Islet of Langerhans (tissue), 1 donor: ENCODE data around the gene SLC2A4.

Source experiments
- FAIRE-seq: peaks from one replicate; lab custom pipeline; 2011; peaks lifted over from hg19 to GRCh38; lab: Jason Lieb, UNC

SLC2A4 gene

DNA sequence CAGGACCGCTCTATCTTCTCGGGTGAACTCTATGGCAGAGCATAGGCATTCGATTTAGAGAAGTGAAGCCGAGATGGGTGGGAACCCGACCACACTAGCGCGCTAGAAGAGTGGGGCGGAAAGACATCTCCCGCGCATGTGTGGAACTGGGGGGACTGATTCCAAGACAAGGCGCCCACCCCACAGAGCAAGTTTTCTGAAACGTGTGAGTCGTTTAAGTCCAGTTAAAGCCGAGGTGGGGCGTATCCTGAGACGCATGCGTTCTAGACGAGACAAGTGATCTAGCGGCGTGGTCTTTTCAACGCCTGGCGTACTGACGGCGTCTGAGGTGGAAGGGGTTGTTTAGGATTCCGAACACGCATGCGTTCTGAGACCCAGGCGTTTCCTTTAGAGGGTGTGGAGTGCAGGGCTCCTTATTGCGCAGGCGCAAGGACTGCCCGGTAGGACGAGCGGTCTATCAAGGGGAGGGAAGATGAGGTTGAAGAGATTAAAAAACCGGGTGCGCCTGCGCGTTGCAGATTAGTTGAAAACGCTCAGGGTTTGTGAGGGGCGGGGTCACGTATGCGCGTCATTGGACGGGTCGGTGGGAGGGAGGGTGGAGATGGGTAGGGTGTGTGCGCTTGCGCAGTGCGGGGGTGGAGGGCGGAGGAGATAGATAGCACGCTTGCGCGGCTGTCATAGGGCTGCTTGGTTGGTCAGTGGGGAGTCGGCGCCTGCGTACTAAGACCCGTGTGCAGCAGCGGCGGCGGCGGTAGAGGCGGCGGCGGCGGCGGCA is 25.6 kb downstream of the SLC2A4 start, which contains the start of gene EIF5A:
Gene EIF5A (plus strand): TSS at position 718 of the 775 bp plus-strand sequence. CDS start 2,008 bp downstream, outside the sequence.
- FAIRE-seq: peak; percentile 89

DNA sequence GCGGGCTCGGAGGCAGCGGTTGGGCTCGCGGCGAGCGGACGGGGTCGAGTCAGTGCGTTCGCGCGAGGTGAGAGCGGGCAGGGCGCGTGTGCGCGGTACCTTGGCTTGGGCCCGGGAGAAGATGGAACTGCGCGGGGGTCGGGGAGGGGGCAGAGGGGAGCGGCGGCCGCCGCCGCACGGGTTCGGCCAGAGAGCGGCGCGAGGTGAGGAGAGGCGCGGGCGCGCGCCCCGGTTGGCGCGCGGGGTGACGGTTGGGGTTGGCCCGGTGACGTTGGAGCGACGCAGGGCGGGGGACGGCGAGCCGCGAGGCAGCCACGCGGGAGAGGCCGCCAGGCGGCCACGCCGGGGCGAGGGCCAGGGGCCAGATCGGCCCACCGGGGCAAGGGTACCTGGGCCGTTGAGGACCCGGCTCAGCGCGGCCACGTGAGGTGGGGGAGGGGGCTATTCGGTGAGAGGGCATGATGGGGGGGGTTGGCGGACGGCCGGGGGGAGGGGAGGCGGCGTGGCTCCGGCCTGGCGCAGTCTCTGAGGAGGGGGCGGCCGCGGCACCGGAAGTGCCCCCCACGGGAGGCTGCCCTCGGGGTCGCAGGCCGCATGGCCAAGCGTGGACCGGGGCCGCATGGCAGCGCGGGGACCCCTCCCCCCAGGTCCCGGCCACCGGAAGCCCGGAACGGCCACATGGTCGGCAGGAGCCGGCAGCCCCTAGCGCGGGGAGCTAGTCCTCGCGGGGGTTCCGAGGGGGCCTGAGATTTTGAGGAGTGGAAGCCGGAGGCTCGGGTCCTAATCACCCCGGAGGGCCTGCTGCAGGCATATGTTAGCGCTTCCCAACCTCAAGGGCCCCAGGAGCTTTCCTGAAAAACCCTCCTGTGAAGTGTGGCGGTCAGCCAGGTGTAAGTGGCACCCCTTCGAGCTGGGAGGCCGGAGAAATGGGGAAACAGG is 26.4 kb downstream of the SLC2A4 start:
- FAIRE-seq: no peak

DNA sequence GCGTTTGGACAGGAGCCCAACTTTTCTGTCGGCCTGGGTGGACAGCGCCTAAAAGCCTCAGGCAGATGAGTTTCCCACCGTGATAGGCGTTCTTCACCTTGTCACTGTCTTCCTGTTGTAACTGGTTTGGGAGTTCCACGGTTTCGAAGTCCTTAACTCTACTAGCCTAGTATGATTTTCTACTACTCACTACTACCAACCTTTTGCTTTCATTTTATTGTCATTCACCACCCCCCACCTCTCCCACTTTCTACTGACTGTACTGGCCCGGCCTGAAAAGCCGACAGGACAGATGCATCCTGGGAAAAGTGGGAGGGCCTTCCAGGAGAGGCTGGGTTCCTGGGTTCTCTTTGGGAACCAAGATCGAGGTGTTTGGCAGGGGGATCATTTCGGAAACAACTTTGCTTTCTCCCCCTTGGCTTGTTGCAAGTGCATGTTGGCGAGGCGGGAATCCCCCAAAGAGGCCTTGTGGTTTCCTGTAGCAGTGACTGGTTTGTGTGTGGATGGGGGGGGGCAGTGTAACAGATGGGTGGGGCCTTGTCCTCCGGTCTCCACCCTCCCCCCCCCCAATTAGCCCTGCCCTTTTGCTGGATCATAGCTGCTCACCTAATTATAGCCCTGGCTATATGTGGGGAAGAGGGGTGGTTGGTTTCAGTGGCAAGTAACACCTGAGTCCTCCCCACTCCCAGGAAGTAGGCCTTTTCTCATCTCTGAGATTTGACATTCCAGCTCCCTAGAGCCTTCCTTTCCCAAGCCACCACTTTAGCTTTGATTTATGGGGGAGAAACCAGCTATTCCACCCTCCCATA is 27.3 kb downstream of the SLC2A4 start:
- no peak for FAIRE-seq

DNA sequence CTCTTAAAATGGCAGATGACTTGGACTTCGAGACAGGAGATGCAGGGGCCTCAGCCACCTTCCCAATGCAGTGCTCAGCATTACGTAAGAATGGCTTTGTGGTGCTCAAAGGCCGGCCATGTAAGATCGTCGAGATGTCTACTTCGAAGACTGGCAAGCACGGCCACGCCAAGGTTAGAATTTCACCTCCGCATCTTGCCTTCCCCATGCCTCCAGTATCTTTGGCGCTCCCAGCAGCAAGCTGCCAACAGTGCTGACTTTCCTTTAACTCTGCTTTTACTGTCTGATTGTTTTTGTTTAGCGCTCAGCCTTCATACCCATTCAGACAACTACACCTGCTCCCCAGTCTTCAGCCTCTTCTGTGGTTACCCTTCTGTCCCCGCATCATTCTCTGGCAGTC is 28.1 kb downstream of the SLC2A4 start:
- FAIRE-seq: no peak

DNA sequence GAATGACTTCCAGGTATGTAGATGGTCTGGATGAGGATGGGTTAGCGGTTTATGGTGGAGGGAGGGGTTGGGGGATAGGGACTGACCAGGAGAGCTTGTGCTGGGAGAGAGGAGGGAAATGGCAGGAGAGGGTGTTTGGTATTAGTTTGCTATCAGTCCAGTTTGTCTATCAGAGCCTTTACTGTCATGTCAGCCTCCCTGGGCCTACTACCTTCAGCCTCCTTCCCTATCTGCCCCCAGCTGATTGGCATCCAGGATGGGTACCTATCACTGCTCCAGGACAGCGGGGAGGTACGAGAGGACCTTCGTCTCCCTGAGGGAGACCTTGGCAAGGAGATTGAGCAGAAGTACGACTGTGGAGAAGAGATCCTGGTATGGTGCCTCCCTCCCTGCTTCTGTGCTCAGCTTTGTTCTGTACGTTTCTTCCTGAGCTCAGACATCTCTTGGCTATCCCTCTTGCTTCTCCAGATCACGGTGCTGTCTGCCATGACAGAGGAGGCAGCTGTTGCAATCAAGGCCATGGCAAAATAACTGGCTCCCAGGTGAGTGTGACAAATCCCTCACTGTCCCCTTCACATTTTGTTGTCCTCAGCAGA is 29.7 kb downstream of the SLC2A4 start:
- no peak for FAIRE-seq

DNA sequence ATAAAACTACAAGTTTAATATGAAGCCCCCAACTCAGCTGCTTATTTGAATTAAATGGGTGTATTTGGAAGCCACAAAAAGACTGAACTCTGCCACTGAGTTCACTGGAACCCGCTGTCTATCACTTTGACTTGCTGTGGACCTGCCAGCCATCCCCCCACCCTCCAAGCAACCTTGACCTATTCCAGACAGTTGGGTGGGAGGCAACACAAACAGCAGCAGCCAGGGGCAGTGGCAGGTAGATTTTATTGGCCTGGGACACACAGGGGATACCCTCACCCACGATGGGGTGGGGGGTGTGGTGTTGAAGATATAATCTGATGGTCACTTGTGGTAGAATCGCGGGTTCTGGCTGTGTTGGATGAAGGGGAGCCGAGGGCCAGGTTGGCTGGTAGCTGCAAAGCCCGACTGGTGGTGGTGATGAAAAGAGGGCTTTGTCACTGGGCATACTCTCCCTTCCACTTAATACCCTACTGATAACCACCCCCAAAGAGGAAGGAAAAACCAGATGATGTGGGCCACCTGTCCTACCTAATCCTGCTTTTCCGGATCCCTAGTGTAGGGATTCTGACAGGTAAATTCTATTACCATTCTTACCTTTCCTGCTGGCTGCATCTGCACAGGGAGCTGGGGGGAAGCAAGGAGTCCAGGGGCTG is 31.0 kb downstream of the SLC2A4 start:
- no peak for FAIRE-seq

DNA sequence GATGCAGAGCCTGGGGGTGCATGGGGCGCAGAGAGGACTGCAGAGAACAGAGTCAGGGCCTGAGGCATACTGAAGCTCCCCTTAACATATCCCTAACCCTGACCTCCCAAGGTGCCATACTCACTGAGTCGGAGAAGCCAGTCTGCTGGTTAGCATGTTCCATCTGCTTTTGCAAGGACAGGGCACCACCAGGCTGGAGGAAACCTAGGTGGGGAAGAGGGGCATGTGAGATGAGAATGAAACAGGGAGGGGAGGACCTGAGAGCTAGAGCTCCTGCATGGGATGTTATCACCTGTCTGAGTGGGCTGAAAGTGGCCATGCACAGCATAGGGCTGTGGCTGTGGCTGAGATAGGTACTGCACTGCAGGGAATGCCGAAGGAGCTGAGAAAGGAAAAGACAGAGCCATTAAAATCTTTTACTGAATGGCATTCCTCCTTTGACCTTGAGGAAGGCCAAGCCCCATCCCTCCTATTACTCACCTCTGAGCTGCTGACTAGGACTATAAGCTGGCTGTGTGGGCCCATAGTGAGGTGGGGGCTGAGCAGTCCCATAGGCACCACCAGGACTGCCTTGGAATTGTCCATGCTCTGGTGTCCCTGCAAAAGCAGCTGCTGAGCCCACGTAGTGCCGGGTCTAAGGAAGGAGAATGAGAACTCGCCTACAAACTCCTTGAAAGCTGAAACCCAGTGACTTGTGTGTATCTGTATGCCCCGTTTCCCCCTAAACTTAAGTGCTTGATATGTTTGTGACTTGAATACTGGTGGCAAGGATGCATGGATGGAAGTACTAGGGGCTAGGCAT is 31.8 kb downstream of the SLC2A4 start:
- no peak for FAIRE-seq

DNA sequence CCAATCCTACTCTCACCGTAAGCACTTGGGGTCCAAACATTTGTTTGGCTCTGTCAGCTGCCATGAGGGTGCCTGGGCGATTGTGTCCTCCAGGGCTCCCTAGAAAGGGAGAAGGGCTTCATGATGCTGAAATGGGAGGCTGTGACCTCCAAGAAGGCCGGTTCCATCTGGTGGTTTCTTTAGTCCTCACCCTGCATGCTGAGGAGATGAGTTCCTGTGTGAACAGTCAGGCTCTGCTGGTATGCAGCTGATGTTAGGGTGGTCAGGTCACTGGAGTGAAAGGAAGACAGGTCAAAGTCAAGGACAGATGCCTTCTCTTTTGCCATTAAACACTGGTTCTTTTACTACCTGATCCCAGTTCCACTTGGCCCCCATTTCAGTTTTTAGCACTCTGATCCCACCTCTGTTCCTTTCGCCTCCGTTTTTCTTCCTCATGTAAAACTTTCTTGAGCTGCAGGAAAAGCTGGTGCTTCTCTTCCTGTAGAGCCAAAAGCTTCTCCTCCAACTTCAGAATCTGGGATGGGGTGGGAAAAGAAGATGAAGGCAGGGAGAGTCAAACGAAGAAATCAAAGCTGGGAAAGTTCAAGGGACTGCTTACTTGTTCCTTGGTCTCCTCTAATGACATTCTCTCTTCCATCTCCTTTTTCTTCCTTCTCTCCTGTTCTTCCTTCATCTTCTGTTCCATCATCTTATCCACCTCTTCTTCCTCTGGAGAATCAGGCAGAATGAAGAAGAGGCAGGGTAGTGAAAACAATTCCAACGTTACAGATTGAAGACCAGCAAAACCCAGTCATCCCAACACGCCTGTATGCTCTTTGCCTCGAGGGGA is 32.6 kb downstream of the SLC2A4 start:
- FAIRE-seq: no peak

DNA sequence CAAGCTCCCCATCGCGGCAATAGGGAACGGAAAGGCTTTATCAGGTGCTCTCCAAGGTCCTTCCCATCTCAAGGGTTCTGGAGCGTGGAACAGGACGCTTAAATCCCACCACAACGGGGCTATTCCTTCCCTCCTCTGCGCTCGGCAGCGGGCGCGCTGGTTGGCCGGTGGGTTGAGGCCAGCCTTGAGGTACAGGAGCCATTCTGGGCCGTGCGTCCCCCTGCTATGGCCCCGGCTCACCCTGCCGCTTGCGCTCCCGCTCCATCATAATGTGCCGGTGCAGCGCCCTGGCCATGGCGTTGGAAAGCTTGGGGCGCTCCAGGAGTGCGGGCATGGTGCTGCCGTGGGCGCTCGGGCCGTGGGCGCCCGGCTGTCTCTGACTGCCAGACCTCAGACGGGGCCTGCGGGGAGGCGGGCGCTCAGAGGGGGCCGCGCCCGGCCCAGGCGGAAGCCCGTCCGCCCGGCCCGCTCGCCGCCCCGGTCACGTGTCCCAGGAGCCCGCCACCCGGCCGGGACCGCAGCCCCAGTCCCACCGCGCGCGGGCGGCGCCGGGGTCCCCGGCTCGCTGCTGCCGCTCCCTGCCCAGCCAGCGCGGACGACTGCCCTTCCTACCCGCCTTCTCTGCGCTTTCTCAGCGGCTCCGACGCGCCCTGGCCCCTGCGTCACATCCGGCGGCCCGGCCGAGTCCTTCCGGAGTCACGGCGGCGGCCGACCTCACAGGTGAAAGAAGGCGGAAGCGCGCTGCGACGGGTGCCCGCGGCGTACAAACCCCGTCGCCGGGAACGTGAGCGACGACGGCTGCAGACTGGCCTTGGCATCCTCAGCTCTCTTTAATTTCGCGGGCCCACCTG is 33.4 kb downstream of the SLC2A4 start, which contains the start of gene GPS2:
Gene GPS2 (minus strand): TSS at position 642 of the 851 bp plus-strand sequence. CDS start 308 bp downstream, at position 334.
- no peak for FAIRE-seq

DNA sequence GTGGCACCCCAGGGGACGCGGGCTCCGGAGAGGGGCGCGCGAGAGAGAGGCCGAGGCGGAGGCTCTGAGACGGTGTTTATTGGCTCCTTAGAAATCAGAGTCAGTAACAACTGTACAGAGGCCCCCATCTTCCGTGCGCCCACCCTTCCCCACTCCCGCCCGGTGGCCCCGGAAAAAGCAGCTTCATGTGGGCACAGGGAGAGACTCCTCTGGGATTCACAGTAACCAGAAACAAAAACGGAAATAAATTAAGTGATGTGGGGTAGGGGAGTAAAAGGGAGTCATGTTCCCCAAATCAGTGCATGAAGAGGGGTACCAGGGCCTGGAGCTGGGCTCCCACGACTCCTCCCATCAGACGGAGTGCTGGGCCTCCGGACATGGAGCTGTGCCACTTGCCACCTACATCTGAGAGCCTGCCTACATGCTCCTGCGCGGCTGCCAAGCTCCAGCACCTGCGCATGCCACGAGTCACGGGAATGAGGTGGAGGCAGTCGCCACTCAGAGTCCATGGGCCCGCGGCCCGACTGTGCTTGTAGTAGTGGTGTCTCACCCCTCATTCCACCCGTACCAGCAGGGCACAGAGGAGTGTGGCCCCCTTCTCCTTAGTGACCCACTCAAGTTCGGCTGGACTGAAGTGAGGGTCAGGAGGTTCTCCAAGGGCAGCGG is 34.2 kb downstream of the SLC2A4 start:
- FAIRE-seq: no peak

DNA sequence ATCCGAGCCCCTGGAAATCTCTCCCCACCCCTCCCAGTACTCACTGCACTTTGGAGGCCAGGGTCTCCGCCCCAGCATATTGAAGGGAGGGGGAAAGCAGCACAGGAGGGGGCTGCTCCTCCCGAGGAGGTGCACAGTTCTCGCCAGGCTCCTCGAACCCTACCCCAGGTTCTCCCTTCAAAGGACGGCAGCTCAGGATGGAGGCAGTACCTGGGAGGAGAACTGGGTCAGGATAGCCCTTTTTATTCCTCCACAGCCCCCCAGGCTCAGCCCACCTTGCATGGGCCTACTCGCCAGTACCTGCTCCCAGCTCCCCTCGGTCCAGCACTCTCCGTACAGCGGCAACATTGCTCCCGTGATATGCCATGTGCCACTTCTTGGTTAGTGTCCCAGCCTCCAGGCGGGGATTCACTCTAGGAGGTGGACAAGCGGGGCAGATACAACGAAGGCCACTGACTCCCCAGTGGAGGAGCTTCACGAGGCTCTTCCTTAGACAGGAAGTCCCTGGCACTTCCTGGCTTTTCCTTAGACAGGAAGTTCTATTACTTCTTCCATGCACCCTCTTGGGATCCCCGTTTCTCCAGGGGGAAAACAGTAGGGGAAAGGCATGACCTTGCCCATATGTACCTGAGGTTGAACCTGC is 35.8 kb downstream of the SLC2A4 start:
- no peak for FAIRE-seq

DNA sequence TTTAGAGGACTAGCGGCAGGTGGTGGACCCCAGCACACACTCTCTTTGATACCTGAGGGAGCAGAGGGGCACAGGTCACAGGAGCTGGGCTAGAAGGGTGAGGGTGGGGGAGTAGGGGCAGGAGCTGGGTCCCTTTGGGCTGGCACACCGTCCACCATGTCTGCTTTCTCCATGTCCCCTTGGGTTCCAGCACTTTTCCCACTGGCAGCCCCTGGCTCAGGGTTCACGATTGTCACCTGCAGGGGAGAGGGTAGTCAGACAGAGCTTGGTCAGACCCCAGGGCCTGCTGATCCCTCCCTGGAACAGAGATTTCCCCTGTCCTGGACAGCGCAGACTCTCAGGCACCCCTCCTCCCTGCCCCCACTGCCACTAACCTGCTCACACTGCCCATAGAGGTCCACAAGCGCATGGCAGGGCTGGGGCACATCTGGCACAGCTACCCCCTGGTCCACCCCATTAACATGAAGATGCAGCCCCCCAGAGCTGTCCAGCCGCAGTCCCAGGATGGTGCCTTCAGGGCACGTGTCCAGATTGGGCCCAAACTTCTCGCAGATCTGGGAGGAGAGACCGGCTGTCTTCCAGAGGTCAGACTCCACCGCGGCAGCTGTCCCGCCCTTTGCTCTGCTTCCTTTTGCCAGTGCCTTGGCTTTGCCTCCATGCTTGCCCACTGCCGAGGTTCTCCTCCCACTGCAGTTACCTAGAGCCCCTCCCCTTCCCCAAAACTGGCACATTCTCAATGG is 36.8 kb downstream of the SLC2A4 start:
- no peak for FAIRE-seq

DNA sequence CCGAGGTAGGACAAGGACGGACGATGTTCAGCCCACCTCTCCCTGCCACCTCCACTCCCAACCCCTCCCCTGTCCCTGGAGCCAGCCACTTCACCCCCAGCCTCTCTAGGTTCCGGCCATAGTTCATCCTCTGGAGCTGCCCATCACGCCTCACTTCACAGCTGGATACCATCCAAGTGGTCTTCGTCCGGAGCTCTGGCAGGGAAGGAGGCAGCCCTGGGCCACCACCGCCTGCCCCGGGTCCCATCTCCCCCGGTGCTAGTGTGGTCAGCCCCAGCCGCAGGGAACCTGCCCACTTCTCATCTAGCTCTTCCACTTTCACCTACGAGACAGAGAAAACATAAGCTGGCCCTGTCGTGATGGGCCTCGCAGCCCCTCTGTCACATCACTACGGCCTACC is 39.9 kb downstream of the SLC2A4 start:
- no peak for FAIRE-seq

DNA sequence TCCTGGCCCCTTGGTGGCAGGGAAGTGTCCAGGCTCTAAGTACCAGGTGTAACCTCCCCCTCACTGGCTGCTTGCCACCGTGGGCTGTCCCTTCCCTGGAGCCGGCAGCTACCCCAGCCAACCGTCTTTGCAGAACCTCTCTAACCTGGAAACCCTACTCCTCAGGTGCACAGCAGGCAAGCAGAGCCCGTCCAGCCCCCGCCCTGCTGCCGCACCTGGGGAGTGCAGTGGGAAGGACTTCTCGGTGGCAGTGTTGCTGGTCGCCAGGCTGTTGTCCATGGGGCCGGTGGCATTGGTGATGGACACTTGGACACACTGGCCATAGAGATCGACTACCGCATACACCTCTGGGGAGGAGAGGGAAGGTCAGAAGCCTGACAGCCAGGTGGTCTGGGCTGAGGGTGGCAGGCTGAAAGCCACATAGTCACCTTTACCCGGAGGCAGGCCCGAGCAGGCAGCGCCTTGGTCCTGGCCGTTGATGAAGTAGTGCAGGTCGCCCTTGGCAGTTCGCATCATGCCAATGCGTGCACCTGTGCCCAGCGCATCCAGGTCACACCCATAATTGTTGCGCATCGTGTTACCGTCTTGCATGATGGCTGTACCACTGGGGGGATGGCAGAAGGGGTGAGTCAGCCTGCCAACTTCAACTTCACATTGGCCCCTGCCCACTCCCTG is 41.1 kb downstream of the SLC2A4 start:
- FAIRE-seq: no peak

DNA sequence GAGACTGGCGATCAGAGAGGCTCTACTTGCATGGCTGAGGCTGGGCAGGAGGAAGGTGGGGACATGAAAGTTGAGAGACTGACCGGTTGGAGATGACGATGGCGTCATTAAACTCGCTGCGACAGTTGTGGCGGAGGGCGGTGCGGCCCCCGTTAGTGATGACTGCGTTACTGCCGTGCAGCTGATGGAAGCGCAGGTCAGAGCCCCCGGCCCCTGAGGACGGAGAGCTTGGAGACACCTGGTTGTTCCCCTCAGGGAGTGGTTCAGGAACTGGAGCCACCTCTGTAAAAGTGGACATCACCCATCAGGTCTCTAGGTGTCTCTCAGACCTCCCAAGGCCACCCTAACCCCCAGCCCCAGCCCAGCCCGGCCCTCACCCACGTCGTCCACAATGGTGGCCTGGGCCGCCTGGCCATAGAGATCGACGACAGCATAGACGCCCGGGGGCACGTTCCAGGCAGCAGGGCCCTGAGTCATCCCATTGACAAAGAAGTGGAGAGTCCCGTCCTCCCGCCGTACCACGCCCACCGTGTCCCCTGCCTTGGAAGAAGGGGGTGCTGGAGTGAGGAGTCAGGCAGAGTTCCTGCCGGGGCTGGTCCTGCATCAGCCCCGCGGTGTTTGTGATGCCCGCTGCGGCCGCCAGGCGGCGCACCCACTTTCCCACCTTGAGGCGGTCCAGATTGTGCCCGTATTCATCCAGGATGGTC is 42.4 kb downstream of the SLC2A4 start:
- FAIRE-seq: no peak

DNA sequence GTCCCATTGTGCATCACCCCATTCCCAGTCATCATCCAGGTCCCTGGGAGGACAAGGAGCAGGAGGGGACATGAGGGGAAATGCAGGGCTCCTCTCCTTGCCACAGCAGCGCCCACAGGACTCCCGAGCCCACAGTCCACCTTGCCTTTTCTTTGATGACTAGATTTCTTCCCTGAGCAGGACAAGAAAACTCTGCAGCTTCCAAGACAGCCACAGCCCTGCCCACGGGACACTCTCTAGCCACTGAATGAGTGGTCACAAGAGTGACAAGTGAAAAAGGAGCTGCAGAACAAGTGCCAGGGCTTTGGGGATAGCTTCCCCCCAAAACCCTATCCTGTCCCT is 42.9 kb downstream of the SLC2A4 start:
- FAIRE-seq: no peak
